Breast epithelium (tissue), 4 donors: ENCODE data around the gene UNC80. TPM values are rescaled to one million over a fixed set of nuclear protein-coding genes. Genes with fewer than 3 reads are reported as not detected.

Experiments
- DNase-seq, 2 donors: peaks; one replicate each; pipeline ENCODE4 v3.0.0-alpha.2; 2019; ENCODE audit warnings: low spot score in 2 of 2
- H3K27ac ChIP-seq, 2 donors: fragments of 200-600 bp; sonication (generic) in 1 of 2; one replicate each; pipeline ENCODE4 v1.5.1; 2016 to 2019; ENCODE audit warnings: mild to moderate bottlenecking in 1 of 2
- H3K27me3 ChIP-seq, 2 donors: fragments of 200-600 bp; sonication (generic) in 1 of 2; one replicate each; pipeline versions ENCODE4 v1.5.1 to v1.6.0; 2017 to 2019; ENCODE audit warnings: control low read depth in 1 of 2, mild to moderate bottlenecking in 1 of 2
- H3K36me3 ChIP-seq: fragments of 200-600 bp; one replicate; pipeline ENCODE4 v1.5.1; 2019
- H3K4me1 ChIP-seq, 2 donors: fragments of 200-600 bp; sonication (generic); one replicate each; pipeline ENCODE4 v1.5.1; 2016 to 2019; ENCODE audit warnings: control low read depth in 1 of 2
- H3K4me3 ChIP-seq, 3 donors: fragments of 200-600 bp; sonication (generic); 1 replicate in 2 of 3; 2 replicates in 1 of 3; pipeline ENCODE4 v1.5.1; 2016 to 2019; ENCODE audit warnings: mild to moderate bottlenecking in 3 of 3, moderate library complexity in 2 of 3
- H3K9me3 ChIP-seq, 2 donors: fragments of 200-600 bp; sonication (generic) in 1 of 2; one replicate each; pipeline ENCODE4 v1.5.1; 2016 to 2019; ENCODE audit warnings: control low read depth in 1 of 2
- CTCF ChIP-seq, 3 donors: fragments of 450-650 bp; IDR thresholded peaks; one replicate each; pipeline ENCODE4 v1.5.1; 2016 to 2017; ENCODE audit warnings: antibody characterized with exemption in 3 of 3, mild to moderate bottlenecking in 3 of 3, moderate library complexity in 3 of 3
- POLR2A ChIP-seq: fragments of 450-650 bp; IDR thresholded peaks from one replicate; pipeline ENCODE4 v1.6.1; 2016; ENCODE audit warnings: antibody characterized with exemption, mild to moderate bottlenecking, moderate library complexity
- POLR2AphosphoS5 ChIP-seq, 3 donors: sonication (generic); formaldehyde crosslinking; IDR thresholded peaks; one replicate each; pipeline ENCODE4 v1.6.1; 2017; ENCODE audit warnings: antibody characterized with exemption in 3 of 3
- intact Hi-C: fragments of 100-400 bp; cut with DNase I; formaldehyde crosslinking; loops from one replicate; pipeline ENCODE4 v1.15.1; 2023; ENCODE audit warnings: low total_unique reads
- total RNA-seq, 3 donors: library from RNA; depleted of rRNA; stranded (reverse); fragments of >200 nt; gene quantifications; one replicate each; pipeline ENCODE4 v1.1.0, GENCODE V29; 2016

Gene UNC80
- total RNA-seq, 3 donors from 2014 or later: under 0.01 TPM; not detected in 2

DNA sequence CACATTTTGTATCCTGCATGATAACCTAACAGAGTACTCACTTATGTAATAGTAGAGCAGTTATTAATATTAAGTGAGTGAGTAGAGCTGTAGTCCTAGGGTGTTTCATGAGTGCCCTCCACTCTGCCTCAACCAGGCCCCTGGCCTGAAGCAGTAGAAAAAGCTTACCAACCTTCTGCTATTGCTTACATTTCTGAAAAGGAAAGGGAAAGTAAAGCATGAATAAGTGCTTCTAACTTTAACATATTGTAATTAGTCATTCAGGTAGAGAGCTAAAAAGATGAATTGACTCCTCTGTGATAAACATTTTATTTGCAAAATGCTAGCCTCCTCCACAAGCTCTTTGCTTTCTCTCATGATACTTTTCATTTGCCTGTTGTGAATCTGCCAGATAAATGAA is 136.1 kb downstream of the UNC80 start:
- Histone ChIP-seq H3K9me3 (no peaks in the 10 kb centered on the region), H3K36me3 (no peaks in the 10 kb centered on the region), H3K4me3 (no peak overlapping the region), H3K4me1 (no peaks in the 10 kb centered on the region), H3K27ac (no peak overlapping the region), H3K27me3 (no peaks in the 10 kb centered on the region)
- intact Hi-C loops: no loop called here
- DNase-seq: no peak
- TF ChIP-seq POLR2A (no peak), CTCF (IDR thresholded peaks at IDR 0.05) (no peak), POLR2AphosphoS5 (IDR thresholded peaks at IDR 0.05) (no peak)

GRCh38 chr2:209908511-209908910 is 136.9 kb downstream of the UNC80 start:
- H3K36me3 ChIP-seq: no peaks in the 10 kb centered on the region
- H3K4me1 ChIP-seq: no peaks in the 10 kb centered on the region
- no peaks in the 10 kb centered on the region for H3K9me3 ChIP-seq
- intact Hi-C loops: no loop called here
- DNase-seq: no peak
- TF ChIP-seq CTCF (IDR thresholded peaks at IDR 0.05): no peak
- TF ChIP-seq POLR2A: no peak
- TF ChIP-seq POLR2AphosphoS5 (IDR thresholded peaks at IDR 0.05): no peak
- H3K27ac ChIP-seq: no peak overlapping the region
- H3K27me3 ChIP-seq: no peaks in the 10 kb centered on the region
- H3K4me3 ChIP-seq: no peak overlapping the region

GRCh38 chr2:209911486-209911885 is 139.9 kb downstream of the UNC80 start:
- no peak overlapping the region for H3K4me3 ChIP-seq
- no peaks in the 10 kb centered on the region for H3K4me1 ChIP-seq
- intact Hi-C loops: no loop called here
- H3K27ac ChIP-seq: no peak overlapping the region
- TF ChIP-seq POLR2A: no peak
- TF ChIP-seq CTCF (IDR thresholded peaks at IDR 0.05): no peak
- no peak for TF ChIP-seq POLR2AphosphoS5 (IDR thresholded peaks at IDR 0.05)
- no peaks in the 10 kb centered on the region for H3K9me3 ChIP-seq
- DNase-seq: no peak
- no peaks in the 10 kb centered on the region for H3K36me3 ChIP-seq
- H3K27me3 ChIP-seq: no peaks in the 10 kb centered on the region

GRCh38 chr2:209913786-209914345 is 142.2 kb downstream of the UNC80 start:
- Histone ChIP-seq H3K4me1 (no peaks in the 10 kb centered on the region), H3K9me3 (no peaks in the 10 kb centered on the region), H3K27ac (no peak overlapping the region), H3K36me3 (no peaks in the 10 kb centered on the region), H3K27me3 (no peaks in the 10 kb centered on the region), H3K4me3 (no peak overlapping the region)
- TF ChIP-seq POLR2A (no peak), POLR2AphosphoS5 (IDR thresholded peaks at IDR 0.05) (no peak), CTCF (IDR thresholded peaks at IDR 0.05) (no peak)
- intact Hi-C loops: no loop called here
- no peak for DNase-seq

GRCh38 chr2:209917154-209917771 is 145.6 kb downstream of the UNC80 start:
- DNase-seq: no peak
- Histone ChIP-seq H3K4me1 (no peaks in the 10 kb centered on the region), H3K9me3 (no peaks in the 10 kb centered on the region), H3K27me3 (no peaks in the 10 kb centered on the region), H3K4me3 (no peak overlapping the region), H3K27ac (no peak overlapping the region), H3K36me3 (no peaks in the 10 kb centered on the region)
- TF ChIP-seq POLR2AphosphoS5 (IDR thresholded peaks at IDR 0.05) (no peak), POLR2A (no peak), CTCF (IDR thresholded peaks at IDR 0.05) (no peak)
- intact Hi-C loops: no loop called here
